DOHH2 (cell line): Measurements from ENCODE around the gene C16orf54.
"Not testable (repeated sequence)": the region's sequence is repeated elsewhere in the genome, so short reads cannot be mapped to it uniquely, and the experiment has no call there.

ENCODE experiments used
- H3F3A ChIP-seq: fragments of 200-600 bp; sonication (generic), shearing (Covaris generic); 2 replicates; pipeline ENCODE4 v1.6.0; 2016; ENCODE audit warnings: antibody characterized with exemption, mild to moderate bottlenecking; ENCODE audit not compliant: control insufficient read depth, insufficient read depth
- H3K27ac ChIP-seq: fragments of 200-600 bp; sonication (generic); 2 replicates; pipeline ENCODE4 v1.5.1; 2014; ENCODE audit warnings: low read depth, mild to moderate bottlenecking, low read length, moderate library complexity
- H3K27me3 ChIP-seq: fragments of 200-600 bp; sonication (generic); 2 replicates; pipeline ENCODE4 v1.6.1; 2014; ENCODE audit warnings: mild to moderate bottlenecking, low read length, mixed read lengths; ENCODE audit not compliant: control insufficient read depth
- H3K36me3 ChIP-seq: fragments of 200-600 bp; sonication (generic); 2 replicates; pipeline ENCODE4 v1.6.1; 2014; ENCODE audit warnings: mild to moderate bottlenecking, low read length, moderate library complexity, mixed read lengths; ENCODE audit not compliant: control insufficient read depth
- H3K4me1 ChIP-seq: fragments of 200-600 bp; sonication (generic); 2 replicates; pipeline ENCODE4 v1.6.1; 2014; ENCODE audit warnings: mild to moderate bottlenecking, low read length, mixed read lengths; ENCODE audit not compliant: control insufficient read depth
- H3K4me2 ChIP-seq: fragments of 200-600 bp; sonication (generic); 2 replicates; pipeline ENCODE4 v1.6.0; 2014; ENCODE audit warnings: mild to moderate bottlenecking, low read length, moderate library complexity
- H3K4me3 ChIP-seq: fragments of 200-600 bp; sonication (generic); 2 replicates; pipeline ENCODE4 v1.5.1; 2014; ENCODE audit warnings: mild to moderate bottlenecking, low read length, mixed read lengths
- H3K79me2 ChIP-seq: fragments of 200-600 bp; sonication (generic); 2 replicates; pipeline ENCODE4 v1.6.1; 2014; ENCODE audit warnings: mild to moderate bottlenecking, low read length, mixed read lengths; ENCODE audit not compliant: control insufficient read depth
- H3K9me2 ChIP-seq: fragments of 200-600 bp; sonication (generic); replicated peaks from 2 replicates; pipeline ENCODE4 v1.6.1; 2014; ENCODE audit warnings: mild to moderate bottlenecking, low read length, mixed read lengths; ENCODE audit not compliant: control insufficient read depth
- H3K9me3 ChIP-seq: fragments of 200-600 bp; sonication (generic); 2 replicates; pipeline ENCODE4 v1.6.1; 2014; ENCODE audit warnings: antibody characterized with exemption, low read length, mixed read lengths; ENCODE audit not compliant: control insufficient read depth, insufficient read depth
- H4K20me1 ChIP-seq: fragments of 200-600 bp; sonication (generic); 2 replicates; pipeline ENCODE4 v1.6.0; 2014; ENCODE audit warnings: low read depth, mild to moderate bottlenecking, antibody characterized with exemption, low read length, moderate library complexity; ENCODE audit not compliant: control insufficient read depth, insufficient read depth
- EZH2phosphoT487 ChIP-seq: fragments of 200-600 bp; sonication (generic); IDR thresholded peaks from 2 replicates; pipeline ENCODE4 v1.6.1; 2017; ENCODE audit warnings: borderline replicate concordance, mild to moderate bottlenecking, antibody characterized with exemption, low read length, moderate library complexity, mixed read lengths
- TF ChIP-seq, protein P1 (sequence below): fragments of 200-600 bp; sonication (generic); IDR thresholded peaks from one replicate; pipeline ENCODE4 v1.5.1; 2014; ENCODE audit warnings: antibody characterized with exemption, mild to moderate bottlenecking, low read depth, low read length; ENCODE audit not compliant: poor library complexity, severe bottlenecking

The C16orf54 gene

GRCh38 chr16:29697391-29697790, 48.4 kb downstream of the C16orf54 start:
- H3F3A ChIP-seq = peaks cover 10% of the 10 kb centered on the region
- H3K9me2 ChIP-seq = no peaks in the 10 kb centered on the region
- no peaks in the 10 kb centered on the region for H3K9me3 ChIP-seq
- H3K4me3 ChIP-seq = no peak overlapping the region
- H3K4me2 ChIP-seq = no peak overlapping the region
- H3K79me2 ChIP-seq = no peaks in the 10 kb centered on the region
- H3K4me1 ChIP-seq = peaks cover 29% of the 10 kb centered on the region
- H4K20me1 ChIP-seq = no peaks in the 10 kb centered on the region
- no peaks in the 10 kb centered on the region for H3K27me3 ChIP-seq
- TF ChIP-seq, protein P1, sequence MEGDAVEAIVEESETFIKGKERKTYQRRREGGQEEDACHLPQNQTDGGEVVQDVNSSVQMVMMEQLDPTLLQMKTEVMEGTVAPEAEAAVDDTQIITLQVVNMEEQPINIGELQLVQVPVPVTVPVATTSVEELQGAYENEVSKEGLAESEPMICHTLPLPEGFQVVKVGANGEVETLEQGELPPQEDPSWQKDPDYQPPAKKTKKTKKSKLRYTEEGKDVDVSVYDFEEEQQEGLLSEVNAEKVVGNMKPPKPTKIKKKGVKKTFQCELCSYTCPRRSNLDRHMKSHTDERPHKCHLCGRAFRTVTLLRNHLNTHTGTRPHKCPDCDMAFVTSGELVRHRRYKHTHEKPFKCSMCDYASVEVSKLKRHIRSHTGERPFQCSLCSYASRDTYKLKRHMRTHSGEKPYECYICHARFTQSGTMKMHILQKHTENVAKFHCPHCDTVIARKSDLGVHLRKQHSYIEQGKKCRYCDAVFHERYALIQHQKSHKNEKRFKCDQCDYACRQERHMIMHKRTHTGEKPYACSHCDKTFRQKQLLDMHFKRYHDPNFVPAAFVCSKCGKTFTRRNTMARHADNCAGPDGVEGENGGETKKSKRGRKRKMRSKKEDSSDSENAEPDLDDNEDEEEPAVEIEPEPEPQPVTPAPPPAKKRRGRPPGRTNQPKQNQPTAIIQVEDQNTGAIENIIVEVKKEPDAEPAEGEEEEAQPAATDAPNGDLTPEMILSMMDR = no peak
- no peak for TF ChIP-seq EZH2phosphoT487
- no peak overlapping the region for H3K27ac ChIP-seq
- H3K36me3 ChIP-seq = no peaks in the 10 kb centered on the region

GRCh38 chr16:29696881-29697331, 48.9 kb downstream of the C16orf54 start:
- Histone ChIP-seq H4K20me1 (no peaks in the 10 kb centered on the region), H3K9me2 (no peaks in the 10 kb centered on the region), H3K4me1 (peaks cover 25% of the 10 kb centered on the region), H3K4me2 (no peak overlapping the region), H3F3A (peaks cover 6% of the 10 kb centered on the region), H3K4me3 (no peak overlapping the region), H3K79me2 (no peaks in the 10 kb centered on the region), H3K27ac (no peak overlapping the region), H3K27me3 (no peaks in the 10 kb centered on the region), H3K36me3 (no peaks in the 10 kb centered on the region), H3K9me3 (no peaks in the 10 kb centered on the region)
- TF ChIP-seq EZH2phosphoT487 = no peak
- TF ChIP-seq, protein P1 = no peak

- H3K36me3 ChIP-seq, H3F3A ChIP-seq, H3K4me3 ChIP-seq, H3K4me2 ChIP-seq, H3K79me2 ChIP-seq, H3K27me3 ChIP-seq, H3K9me3 ChIP-seq, H3K27ac ChIP-seq, H3K9me2 ChIP-seq, H4K20me1 ChIP-seq: not testable (repeated sequence)
- H3K4me1 ChIP-seq = peaks cover 19% of the 10 kb centered on the region
Observed at GRCh38 chr16:29695675-29696074, 50.1 kb downstream of the C16orf54 start.

DNA sequence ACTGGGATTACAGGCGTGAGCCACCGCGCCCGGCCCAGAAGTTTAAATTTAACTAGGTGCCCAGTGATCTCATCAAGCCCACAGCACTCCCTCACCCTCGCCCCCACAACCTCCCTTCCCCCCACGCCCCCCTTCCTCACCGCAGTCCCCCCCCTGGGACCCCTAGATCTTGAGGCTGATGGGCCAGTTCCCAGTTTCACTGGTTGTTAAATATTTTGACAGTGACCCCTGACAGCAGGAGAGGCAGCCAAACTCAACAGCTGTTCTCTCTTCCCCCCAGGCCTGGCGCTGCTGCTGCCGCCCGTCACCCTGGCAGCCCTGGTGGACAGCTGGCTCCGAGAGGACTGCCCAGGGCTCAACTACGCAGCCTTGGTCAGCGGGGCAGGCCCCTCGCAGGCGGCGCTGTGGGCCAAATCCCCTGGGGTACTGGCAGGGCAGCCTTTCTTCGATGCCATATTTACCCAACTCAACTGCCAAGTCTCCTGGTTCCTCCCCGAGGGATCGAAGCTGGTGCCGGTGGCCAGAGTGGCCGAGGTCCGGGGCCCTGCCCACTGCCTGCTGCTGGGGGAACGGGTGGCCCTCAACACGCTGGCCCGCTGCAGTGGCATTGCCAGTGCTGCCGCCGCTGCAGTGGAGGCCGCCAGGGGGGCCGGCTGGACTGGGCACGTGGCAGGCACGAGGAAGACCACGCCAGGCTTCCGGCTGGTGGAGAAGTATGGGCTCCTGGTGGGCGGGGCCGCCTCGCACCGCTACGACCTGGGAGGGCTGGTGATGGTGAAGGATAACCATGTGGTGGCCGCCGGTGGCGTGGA, 51.2 kb downstream of the C16orf54 start:
- no peaks in the 10 kb centered on the region for H3F3A ChIP-seq
- no peaks in the 10 kb centered on the region for H3K9me3 ChIP-seq
- H3K4me2 ChIP-seq = no peak overlapping the region

DNA sequence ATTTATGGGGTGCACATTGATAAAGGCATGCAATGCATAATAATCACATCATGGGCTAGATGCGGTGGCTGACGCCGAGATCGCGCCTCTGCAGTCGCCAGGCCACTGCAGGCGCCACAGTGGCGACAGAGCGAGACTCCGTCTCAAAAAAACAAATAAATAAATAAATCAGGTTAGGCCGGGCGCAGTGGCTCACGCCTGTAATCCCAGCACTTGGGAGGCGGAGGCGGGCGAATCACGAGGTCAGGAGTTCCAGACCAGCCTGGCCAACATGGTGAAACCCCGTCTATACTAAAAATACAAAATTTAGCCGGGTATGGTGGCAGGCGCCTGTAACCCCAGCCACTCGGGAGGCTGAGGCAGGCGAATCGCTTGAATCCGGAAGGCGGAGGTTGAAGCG, 53.2 kb downstream of the C16orf54 start:
- not testable (repeated sequence) for H3K36me3 ChIP-seq, H3K9me3 ChIP-seq, H3K79me2 ChIP-seq, H4K20me1 ChIP-seq, H3K9me2 ChIP-seq, H3K4me2 ChIP-seq, H3K27me3 ChIP-seq, H3K27ac ChIP-seq, H3K4me3 ChIP-seq, H3F3A ChIP-seq
- H3K4me1 ChIP-seq = peaks cover 10% of the 10 kb centered on the region

More for the DNA sequence above, 51.2 kb downstream of the C16orf54 start:
- Histone ChIP-seq H3K27ac (no peak overlapping the region), H3K79me2 (0 out of 2 replicates have a peak, but pooled peaks cover 5% of the 10 kb centered on the region), H3K9me2 (no peaks in the 10 kb centered on the region), H4K20me1 (no peaks in the 10 kb centered on the region), H3K36me3 (no peaks in the 10 kb centered on the region), H3K4me1 (peaks cover 9% of the 10 kb centered on the region), H3K4me3 (no peak overlapping the region), H3K27me3 (no peaks in the 10 kb centered on the region)
- no peak for TF ChIP-seq EZH2phosphoT487
- TF ChIP-seq, protein P1 = no peak
